Measurements from ENCODE around the gene MRPS2. TPM values are rescaled to one million over a fixed set of nuclear protein-coding genes. Genes with fewer than 3 reads are reported as not detected.
A peak's percentile ranks its signal among the peaks of the same experiment; 100 is the strongest.

Gene MRPS2
- total RNA-seq, 1 donor from 2014 or later = 52.0 TPM

DNA sequence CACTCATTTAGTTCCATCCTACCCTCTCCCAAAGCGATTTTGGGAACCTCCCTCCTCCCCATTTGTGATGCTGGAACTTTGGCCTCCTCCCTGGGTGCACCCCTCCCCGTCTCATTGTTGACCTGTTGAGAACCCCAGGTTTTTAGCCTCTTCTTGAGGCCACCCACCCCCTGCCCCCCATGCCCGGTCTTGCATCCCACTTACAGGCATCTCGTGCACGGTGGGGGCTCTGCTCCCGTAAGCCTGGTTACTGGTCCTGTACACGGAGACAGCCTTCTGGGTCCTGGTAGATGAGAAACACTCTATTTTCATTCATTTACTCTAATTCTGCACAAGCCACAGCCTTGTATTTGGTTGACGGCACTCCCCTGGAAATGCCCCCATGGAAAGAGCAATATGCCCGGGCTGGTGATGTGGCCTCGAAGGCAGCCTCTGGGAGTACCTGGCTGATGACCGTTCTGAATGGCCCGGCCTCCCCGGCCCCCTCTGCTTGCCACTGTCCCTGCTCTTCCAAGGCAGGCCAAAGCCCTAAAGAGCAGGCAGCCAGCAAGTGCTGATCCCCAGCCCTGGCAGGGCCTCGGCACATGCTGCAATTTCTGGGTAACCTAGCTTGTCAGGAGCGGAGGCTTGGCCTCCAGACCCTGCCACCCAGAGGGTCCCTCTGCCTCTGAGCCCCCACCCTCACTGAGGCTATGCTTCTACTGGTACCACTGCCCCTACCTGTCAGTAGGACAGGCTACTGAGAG, 1.9 kb upstream of the MRPS2 start:
- DNase-seq (ENCODE audit: extremely low read depth, low read depth, low spot score) = no peak

DNA sequence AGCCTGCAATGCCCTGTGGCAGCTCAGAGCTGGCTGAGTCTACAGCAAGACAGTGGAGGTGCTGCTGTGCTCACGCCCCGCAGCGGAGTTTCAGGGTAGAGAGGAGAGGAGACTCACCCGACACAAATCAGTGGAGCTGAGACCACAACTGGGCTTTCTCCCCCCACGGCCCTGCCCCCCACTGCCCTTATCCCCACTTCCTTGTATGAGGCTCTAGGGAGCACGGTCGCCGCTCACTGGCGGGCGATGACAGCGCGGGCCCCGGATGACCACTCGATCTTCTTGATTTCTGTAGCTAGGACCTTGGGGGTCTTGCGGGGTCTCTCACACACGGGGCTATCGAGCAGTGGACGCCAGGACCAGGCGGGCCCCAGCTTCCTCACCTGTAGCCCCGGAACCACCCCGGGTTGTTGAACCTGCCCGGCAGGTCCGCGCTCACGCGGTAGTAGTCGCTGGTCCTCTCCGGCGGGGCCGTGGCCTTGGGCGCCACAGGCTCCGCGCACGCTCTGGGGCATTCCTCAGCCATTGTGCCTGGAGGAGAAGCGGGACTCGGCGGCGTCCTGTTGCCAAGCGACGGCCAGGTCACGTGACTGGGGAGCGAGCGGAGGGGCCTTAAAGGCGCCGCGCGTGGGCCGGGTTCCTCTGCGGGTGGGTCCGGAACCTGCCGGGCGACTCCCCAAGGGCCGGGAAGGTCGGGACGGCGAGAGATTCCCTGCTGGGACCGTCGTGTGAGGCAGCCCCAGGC, 984 bp upstream of the MRPS2 start:
- peak; percentile 23 for DNase-seq (ENCODE audit: extremely low read depth, low read depth, low spot score)

DNA sequence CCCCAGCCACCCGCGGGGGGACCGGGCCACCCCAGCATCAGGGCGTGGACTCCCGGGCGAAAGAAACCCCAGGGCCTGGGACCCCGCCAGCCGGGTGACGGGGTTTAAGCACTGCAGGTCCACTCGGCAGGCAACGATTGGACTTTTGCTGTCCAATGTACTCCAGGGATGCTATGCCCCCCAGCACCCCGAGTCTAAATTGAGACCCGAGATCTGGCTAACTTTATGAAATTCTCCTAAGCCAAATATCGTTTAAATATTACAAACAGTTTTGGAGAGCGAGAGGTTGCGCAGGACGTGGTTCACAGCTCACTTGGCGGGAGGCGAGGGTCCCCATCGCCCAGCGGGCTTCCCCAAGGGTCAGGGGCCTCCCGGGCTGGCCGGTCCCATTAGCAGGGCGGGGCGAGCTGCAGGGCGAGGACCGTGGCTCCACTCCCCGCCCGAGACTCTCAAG, 384 bp upstream of the MRPS2 start:
- peak; percentile 22 for DNase-seq (ENCODE audit: extremely low read depth, low read depth, low spot score)

GRCh38 chr9:135501261-135502167, 1.0 kb downstream of the MRPS2 start:
- no peak for DNase-seq (ENCODE audit: extremely low read depth, low read depth, low spot score)

- DNase-seq (ENCODE audit: extremely low read depth, low read depth, low spot score) = no peak
These were observed 1.8 kb downstream of the MRPS2 start for GRCh38 chr9:135502168-135502872.

DNA sequence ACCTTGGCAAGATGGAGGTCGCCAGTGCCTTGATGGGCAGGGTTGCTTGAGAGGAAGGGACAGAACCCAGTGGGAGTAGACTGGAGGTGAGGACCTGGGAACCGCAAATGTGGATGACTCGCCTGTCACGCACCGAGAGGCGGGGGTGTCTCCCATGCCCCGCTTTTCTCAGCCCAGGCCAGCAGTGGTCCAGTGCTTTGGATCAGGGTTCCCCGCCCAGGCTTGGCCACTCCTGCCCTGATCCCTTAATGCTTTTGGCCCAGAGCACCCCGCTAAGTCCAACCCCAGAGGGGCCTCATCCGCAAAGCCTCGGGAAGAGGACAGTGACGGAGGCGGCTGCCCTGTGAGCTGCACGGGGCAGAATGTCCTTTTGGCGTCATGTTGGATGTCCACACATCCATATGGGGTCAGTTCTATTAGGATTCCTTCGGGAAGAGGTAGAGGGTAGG, 2.4 kb downstream of the MRPS2 start:
- no peak for DNase-seq (ENCODE audit: extremely low read depth, low read depth, low spot score)

- DNase-seq (ENCODE audit: extremely low read depth, low read depth, low spot score) = no peak
These were observed 3.1 kb downstream of the MRPS2 start for GRCh38 chr9:135503371-135504261.

- DNase-seq (ENCODE audit: extremely low read depth, low read depth, low spot score) = no peak
These were observed 4.1 kb downstream of the MRPS2 start for GRCh38 chr9:135504262-135505243.

DNA sequence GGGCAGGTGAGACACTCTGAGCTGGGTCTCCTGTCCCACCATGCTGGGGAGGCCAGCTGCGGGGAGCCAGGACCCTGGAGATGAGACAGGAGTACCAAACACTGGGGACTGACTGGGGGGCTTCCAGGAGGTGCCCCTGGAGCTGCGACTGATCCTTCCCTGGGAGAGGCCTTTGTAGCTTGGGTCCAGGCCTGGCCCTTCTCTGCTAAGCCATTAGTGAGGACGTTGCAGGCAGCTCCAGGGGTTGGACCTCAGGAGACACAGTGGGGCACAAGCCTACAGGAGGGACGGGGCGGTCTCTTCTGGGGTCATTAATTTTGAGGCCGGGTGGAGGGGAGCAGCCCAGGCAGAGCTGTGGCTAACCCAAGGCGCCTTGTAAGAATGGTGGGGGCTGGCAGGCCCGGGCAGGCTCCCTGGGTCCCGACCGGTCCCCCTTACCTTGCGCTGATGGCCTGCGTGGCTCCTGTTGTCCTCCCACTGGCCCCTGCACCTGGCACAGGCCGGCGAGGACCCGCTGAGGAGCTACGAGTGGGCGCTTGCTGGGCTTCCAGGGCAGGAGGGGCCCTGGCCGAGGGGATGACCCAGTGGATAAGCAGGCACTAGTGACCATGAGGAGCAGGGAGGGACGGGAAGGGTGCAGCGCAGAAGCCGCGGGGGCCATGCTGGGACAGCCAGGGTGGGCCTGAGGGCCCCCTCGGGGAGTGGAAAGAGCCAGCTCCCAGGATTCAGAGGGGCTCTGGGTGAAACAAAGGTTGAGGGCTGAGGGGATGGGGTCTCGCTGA, 5.1 kb downstream of the MRPS2 start:
- no peak for DNase-seq (ENCODE audit: extremely low read depth, low read depth, low spot score)

- no peak for DNase-seq (ENCODE audit: extremely low read depth, low read depth, low spot score)
These were observed 6.0 kb downstream of the MRPS2 start for GRCh38 chr9:135506327-135507103.

GRCh38 chr9:135507104-135508035, 6.9 kb downstream of the MRPS2 start:
- DNase-seq (ENCODE audit: extremely low read depth, low read depth, low spot score) = no peak

DNA sequence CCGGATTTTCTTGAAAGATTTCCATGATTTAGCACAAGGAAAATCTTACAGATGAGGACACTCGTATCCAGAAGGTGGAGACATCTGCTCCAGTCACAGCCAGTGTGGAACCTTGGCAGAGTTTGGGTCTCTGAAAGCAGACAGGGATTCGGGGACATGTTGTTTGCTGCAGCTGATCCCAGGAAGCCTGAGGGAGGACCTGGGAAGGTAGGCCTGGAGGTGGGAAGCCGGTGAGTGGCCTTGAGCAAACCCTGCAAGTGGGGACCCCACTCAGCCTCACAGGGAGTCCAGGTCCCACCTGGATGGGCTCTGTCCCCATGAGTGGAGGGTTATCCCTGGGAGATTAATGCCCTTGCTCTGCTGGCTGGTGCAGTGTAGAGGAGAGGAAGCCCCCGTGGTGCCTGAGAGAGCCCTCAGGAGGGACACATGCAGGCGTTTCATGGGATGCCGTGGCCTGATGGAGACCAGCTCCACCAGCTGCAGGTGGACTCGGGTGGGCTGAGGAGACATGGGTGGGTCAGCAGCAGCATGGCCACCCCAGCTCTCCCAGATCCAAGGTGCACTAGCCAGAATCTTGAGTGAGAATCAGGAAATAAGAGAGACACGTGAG, 7.8 kb downstream of the MRPS2 start:
- DNase-seq (ENCODE audit: extremely low read depth, low read depth, low spot score) = no peak

GRCh38 chr9:135509458-135509857, 9.0 kb downstream of the MRPS2 start:
- DNase-seq (ENCODE audit: extremely low read depth, low read depth, low spot score) = no peak

DNA sequence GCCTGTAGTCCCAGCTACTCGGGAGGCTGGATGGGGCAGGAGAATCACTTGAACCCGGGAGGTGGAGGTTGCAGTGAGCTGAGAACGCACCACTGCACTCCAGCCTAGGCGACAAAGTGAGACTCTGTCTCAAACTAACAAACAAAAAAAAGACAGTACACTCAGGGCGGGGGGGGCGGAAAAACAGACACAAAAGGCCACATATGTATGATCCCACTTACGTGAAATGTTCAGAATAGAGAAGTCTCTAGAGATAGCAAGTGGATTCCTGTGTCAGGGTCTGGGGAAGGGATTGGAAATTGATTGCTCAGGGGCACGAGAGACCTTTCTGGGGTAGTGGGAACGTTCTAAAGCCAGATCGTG, 11.7 kb downstream of the MRPS2 start:
- DNase-seq (ENCODE audit: extremely low read depth, low read depth, low spot score) = no peak

DNA sequence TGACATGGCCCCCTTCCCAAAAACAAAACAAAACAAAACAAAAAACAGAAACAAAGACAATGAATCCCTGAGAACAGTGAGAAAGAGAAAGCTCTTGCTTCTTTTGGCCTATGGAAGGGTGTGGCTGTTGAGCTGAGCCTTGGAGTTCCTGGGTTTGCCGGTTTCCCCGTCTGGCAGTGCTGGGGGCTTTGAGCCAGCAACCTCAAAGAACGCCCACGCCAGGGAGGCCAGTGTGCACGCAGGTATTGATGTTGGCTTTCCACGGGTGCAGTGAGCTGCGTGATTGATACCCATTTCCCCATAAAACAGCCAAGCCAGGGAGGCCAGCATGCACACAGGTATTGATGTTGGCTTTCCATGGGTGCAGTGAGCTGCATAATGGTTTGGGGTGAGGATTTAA, 12.4 kb downstream of the MRPS2 start:
- DNase-seq (ENCODE audit: extremely low read depth, low read depth, low spot score) = no peak
